Ishikawa (cell line): Measurements from ENCODE around the gene RUVBL1.

Experiments
- CREB1 ChIP-seq: IDR thresholded peaks from 2 replicates; pipeline ENCODE4 v1.6.1; 2012; ENCODE audit warnings: low read depth
- EP300 ChIP-seq: IDR thresholded peaks from 2 replicates; pipeline ENCODE4 v1.6.1; 2012; ENCODE audit warnings: borderline replicate concordance
- MAX ChIP-seq: IDR thresholded peaks from 2 replicates; pipeline ENCODE4 v1.6.1; 2012
- NFIC ChIP-seq: IDR thresholded peaks from 2 replicates; pipeline ENCODE4 v1.6.1; 2012
- REST ChIP-seq: IDR thresholded peaks from 2 replicates; pipeline ENCODE4 v1.6.1; 2012; ENCODE audit warnings: low read depth, mild to moderate bottlenecking
- ZBTB7A ChIP-seq: IDR thresholded peaks from 2 replicates; pipeline ENCODE4 v1.6.1; 2012; ENCODE audit warnings: low read depth

- no peak for TF ChIP-seq EP300
- TF ChIP-seq ZBTB7A = no peak
- no peak for TF ChIP-seq REST
- TF ChIP-seq CREB1 = no peak
- no peak for TF ChIP-seq MAX
- TF ChIP-seq NFIC = no peak
These were observed 90.5 kb downstream of the RUVBL1 start for GRCh38 chr3:128033102-128033501.
